GM21619 (cell line): Measurements from ENCODE around the gene TPSD1.
"Not testable (repeated sequence)": the region's sequence is repeated elsewhere in the genome, so short reads cannot be mapped to it uniquely, and the experiment has no call there.

ENCODE experiments used
- ATAC-seq: cut with Tn5 transposase; IDR thresholded peaks from one replicate; pipeline ENCODE4 v1.9.1; 2021; ENCODE audit not compliant: unreplicated experiment

The TPSD1 gene

DNA sequence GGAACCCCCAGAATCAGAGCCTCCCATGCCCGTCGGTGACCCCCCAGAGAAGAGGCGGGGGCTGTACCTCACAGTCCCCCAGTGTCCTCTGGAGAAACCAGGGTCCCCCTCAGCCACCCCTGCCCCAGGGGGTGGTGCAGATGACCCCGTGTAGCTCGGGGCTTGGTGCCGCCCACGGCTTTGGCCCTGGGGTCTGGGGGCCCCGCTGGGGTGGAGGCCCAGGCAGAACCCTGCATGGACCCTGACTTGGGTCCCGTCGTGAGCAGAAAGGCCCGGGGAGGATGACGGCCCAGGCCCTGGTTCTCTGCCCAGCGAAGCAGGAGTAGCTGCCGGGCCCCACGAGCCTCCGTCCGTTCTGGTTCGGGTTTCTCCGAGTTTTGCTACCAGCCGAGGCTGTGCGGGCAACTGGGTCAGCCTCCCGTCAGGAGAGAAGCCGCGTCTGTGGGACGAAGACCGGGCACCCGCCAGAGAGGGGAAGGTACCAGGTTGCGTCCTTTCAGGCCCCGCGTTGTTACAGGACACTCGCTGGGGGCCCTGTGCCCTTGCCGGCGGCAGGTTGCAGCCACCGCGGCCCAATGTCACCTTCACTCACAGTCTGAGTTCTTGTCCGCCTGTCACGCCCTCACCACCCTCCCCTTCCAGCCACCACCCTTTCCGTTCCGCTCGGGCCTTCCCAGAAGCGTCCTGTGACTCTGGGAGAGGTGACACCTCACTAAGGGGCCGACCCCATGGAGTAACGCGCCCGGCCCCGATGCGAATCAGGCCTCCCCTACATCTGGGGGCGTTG is 34.8 kb upstream of the TPSD1 start:
- no peak for ATAC-seq

DNA sequence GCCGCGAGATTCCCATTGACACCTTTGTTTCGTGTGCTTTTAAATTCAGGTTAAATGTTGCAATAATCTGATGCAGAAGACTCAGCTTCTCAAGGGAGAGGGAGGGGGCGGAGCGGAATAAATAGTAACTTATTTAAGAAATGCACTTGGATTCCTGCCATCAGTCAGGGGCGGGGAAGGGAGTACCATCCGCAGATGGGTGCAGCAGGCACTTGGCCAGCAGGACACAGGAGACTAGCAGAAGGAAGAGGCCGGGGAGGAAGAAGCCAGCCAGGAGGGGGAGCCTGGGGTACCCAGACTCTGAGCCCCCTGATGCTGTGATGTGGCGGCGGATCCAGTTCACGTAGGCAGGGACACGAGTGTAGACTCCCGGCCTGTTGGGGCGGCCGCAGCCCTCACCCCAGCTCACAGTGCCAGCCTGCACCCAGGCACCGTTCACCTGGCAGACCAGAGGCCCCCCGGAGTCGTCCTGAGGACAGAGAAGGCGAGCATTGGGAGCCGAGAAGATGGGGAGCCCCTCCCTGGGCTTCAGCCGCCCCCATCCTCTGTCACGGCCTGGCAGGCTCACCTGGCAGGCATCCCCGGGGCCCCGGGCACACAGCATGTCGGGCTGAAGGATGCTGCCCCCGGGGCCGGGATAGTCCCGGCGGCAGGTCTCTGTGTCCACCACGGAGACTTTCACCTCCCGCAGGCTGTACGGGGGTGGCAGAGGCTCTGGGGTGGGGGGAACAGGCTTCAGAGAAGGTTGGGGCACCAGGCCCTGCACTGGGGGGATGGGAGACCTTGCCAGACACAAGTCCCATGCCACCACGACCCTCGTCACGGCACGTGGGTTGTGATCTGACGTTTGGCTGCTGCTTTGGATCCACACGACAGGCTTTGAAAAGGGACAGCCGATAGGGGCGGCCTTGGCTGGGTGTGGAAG is 34.0 kb upstream of the TPSD1 start:
- no peak for ATAC-seq

DNA sequence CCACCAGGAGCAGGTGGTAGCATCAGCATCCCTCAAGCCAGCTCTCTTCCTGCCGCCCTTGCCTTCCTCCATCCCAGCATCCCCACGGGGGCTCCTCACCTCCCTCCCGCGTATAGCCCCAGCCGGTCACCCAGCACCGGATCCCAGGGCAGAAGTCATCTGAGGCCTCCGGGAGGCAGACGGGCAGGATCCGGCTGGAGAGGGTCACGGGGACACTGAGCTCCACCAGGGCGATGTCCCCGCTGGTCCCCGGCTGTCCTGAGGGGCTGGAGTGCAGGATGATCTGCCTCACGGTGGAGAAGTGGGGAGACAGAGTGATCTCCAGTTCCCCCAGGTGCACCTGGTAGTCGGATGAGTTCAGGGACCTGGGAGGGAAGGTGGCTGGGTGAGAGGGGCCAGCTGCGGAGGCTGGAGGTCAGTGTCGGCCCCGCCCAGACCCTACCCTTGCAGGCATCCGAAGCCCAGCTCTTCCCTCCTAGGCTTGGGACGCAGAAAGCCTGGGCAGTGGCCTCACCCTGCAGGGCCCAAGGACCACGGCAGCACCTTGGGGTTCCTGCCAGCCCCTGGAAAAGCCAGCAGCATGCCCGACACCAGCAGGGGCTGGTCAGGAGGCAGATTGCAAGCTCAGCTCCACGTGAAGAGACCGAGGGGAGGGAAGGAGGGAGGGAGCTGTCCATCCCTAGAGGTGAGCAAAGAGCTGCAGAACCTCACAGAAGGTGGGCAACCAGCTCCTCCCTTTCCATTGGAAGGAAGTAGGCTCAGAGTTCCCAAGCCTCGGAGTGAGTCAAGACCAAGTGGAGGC is 33.1 kb upstream of the TPSD1 start:
- no peak for ATAC-seq

DNA sequence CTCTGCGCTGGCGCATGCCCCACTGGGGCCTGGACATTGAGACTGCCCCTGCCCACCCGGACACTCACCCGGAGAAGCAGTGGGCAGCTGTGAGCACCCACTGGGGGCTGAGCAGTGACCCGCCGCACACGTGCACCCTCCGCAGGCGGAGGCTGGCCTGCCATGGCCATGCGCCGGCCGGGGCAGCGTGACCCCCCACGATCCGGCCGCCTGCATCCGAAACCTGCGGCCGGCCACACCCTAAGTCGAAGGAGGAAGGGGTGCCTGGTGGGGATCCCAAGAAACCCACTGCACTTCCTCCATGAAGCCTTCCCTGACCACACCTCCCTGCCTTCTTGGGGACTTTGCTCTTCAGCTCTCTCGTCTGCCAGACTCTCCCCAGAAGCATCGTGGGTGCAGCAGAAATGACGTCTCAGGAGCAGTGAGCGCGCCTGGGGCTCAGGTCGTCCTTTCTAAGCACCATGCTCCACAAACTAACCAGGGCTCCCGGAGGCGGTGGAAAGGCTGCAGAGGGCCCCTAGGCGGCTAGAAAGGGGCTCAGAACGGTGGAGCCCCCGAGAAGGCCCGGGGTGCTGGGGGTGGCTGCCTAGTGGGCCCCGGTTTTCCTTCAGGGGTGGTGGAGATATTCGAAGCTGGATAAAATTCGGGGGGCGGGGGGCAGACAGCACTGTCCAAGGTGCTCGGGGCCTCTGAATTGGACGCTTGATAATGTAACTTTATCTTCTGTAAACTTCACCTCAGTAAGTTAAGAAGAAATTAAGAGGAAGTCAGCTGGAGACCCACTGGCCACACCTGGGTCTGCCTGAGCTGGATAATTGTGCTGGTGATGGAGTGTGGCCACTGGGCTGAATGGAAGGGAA is 32.3 kb upstream of the TPSD1 start:
- ATAC-seq: no peak

DNA sequence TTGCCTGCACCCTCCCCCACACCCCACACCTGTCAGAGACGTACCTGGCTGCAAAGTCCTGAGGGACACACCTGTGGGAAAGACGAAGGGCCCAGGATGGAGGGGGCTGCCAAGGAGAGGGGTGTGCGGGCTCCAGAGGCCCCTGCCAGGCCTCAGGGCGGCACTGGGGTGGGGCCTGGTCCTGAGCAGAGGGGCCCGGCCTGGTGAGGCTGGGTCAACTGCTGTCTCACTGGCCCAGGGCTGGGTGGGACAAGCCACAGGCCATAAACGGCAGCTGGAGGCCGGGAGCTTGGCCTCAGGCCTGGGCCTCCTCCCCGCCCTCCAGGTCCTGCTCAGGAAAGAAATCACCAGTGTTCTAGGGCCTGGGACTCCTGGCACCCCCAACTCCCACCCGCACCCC is 31.3 kb upstream of the TPSD1 start:
- ATAC-seq: no peak

DNA sequence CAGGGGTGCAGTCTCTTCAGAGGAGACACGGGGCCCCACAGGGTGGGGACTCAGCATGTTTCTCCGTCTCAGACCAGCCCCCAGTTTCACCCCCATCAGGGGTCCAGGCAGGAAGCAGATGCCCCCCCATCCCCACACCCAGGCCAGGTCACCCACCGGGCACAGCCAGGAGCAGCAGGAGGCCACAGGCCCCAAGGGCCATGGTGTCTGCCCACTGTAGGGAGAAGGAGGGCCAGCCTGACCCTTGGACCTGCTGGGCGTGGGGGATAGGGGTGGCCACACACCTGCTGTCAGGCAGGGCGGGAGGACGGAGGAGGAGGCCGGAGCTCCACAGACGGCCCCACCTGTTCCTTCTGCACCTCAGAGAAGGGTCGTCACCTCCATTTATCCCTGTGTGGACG is 30.8 kb upstream of the TPSD1 start, which contains the start of gene TPSG1:
TSS of gene TPSG1 (minus strand) at position 218 of the 401 bp plus-strand sequence. CDS start at position 202, 16 bp downstream.
- ATAC-seq: no peak

DNA sequence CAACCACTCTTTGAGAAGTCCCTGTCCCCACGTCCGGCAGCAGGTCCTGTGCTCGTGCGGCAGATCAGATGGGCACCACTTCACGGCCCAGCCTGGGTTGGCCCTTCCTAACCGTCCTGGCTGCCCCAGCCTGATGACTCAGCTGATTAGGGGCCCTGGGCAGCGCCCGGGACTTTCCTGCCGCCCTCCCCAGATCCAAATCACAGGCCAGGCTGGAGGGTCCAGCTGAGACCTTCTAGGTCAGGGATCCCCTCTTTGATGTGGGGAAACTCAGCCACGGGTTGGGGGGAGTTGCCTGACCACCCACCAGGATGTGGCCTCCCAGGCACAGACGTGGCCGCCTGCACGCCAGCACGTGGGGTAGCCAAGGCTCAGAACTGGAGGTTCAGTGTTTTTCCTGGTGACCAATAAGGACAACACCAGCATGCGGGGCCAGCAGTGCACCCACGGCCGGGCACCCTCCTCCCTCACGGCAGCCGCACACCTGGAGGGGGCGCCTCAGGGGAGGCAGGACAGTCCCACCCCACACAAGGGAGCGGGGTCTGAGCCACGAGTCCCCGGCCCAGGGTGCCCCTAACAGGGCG is 30.0 kb upstream of the TPSD1 start:
- not testable (repeated sequence) for ATAC-seq

DNA sequence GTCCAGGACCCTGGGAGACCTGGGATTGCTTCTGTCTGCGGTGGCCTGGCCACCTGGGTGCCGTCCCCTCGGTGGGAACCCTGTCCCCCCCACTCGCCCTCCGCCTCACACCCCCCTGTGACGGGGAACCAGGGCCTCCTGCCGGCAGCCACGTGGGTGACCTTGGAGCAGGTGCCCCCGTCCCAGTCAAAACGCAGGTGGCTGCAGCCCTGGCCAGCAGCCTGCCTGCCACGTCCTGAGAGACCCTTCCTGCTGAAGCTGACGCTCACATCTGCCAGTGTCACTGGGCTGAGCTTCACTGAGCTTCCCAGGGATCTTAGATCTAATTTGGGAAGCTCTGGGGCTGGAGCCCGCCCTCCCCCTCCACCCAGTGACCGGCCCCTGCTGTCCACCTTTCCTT is 29.2 kb upstream of the TPSD1 start:
- ATAC-seq: not testable (repeated sequence)

DNA sequence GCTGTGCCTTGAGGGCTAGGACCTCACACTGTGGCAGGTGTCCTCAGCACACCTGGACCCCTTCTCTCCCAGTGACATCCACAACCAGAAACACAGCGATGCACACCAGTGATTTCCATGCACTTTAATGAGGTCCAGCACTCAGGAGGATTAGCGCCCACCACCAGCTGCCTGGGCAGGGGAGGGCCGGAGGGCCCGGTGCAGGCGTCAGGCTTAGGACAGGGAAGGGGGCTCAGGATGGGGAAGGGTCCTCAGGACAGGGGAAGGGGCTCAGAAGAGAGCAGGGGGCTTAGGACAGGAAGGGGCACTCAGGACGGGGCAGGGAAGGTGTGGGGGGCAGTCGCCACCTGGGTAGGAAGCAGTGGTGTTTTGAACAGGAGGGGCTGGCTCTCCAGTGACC is 27.6 kb upstream of the TPSD1 start:
- not testable (repeated sequence) for ATAC-seq

DNA sequence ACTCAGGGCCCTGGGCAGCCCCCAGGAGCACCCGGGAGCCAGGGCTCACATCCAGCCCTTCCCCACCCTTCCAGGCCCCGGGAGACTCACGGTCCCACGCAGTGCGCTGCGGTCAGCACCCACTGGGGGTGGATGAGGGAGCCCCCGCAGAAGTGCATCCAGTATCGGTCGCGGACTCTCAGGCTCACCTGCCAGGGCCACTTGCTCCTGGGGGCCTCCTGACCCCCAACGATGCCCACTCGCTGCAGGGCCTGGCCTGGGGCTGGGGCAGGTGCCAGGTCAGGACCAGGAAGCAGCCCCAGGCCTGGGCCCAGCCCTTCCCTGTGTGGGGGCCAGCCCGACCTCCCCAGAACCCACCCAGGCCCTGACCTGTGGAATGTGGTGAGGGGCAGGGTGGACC is 26.4 kb upstream of the TPSD1 start:
- ATAC-seq: not testable (repeated sequence)

DNA sequence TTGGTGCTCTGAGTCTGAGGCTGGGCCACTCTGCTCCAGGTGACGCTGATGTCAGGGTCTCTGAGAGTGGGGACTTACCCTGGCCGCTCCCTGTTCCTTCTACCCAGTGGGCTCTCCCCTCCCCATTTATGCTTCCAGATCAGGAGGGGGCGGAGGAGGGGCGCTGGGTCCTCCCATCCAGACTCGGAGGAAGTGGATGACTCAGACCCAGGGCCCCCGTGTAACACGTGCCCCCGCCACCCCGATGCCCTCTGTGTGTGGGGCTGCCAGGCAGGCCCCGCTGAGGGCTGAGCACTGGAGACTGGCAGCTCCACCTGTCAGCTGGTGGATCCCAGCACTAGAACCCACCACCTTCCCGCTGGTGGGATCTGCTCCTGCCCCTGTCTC is 25.8 kb upstream of the TPSD1 start, which contains the start of gene TPSB2:
TSS of gene TPSB2 (minus strand) at position 101 of the 387 bp plus-strand sequence. CDS start 233 bp downstream, outside the sequence.
- not testable (repeated sequence) for ATAC-seq

DNA sequence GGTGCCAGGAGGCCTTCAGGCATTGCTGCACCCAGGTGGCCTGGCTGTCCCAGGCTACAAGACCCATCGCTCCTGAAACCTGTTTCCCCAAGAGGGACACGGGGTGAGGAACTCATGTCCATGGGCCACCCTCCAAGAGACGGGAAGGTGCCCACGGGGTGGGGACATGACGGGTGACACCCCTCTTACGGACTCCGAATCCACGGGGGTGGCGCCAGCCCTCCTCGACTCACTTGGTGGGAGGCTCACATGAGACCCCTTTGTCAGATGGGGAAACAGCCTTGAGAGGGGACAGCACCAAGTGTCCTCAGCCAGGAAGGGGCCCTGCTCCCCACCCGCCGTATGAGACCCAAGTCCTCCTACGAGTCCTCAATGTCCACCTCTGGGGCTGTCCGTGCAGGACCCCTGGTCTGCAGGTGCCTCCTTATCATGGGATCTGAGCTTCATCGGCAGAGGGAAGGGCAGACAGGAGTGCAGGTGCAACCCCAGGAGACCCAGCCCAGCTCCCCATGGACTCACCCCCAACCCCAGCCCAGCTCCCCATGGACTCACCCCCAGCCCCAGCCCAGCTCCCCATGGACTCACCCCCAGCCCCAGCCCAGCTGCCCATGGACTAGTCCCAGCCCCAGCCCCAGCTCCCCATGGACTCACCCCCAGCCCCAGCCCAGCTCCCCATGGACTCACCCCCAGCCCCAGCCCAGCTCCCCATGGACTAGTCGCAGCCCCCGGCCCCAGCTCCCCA is 25.2 kb upstream of the TPSD1 start:
- not testable (repeated sequence) for ATAC-seq

DNA sequence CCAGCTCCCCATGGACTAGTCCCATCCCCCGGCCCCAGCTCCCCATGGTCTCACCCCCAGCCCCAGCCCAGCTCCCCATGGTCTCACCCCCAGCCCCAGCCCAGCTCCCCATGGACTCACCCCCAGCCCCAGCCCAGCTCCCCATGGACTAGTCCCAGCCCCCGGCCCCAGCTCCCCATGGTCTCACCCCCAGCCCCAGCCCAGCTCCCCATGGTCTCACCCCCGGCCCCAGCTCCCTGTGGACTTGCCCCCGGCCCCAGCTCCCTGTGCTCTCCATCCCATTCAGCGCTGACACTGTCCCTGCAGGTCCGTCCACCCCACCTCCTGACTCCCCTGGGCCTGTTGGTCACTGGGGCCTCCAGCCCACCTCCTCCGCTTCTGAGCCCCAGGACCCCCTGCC is 24.6 kb upstream of the TPSD1 start:
- ATAC-seq: not testable (repeated sequence)

DNA sequence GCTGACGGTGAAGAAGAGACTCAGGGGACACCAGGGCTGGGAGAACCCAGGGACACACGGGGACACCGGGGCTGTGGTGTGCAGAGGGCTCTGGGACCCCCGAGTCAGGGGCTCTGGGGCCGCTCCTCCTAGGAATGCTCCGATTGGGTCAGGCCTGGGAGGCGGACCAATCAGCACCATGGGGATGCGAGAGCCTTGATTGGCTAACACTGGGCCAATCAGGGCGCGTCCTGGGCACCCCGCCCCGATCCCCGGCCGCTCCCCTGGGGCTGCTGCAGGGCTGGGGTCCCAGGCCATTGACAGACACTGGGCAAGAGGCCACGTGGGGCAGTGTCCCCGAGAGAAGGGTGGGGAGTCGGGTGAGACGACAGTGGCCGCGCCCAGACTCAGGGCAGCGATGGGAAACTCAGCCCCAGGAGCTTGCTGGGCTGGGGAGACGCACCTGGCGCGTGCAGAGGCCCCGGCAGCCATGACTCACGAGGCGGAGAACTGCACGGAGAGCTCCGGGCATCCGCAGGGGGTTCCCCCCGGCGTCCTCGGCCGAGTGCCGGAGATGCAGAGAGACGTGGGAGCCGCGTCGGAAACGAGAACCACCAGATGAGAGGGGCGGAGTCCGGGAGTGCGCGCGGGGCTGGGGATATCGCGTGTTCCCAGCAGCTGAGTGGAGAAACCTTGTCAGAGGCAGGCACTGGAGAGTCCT is 23.7 kb upstream of the TPSD1 start:
- not testable (repeated sequence) for ATAC-seq

DNA sequence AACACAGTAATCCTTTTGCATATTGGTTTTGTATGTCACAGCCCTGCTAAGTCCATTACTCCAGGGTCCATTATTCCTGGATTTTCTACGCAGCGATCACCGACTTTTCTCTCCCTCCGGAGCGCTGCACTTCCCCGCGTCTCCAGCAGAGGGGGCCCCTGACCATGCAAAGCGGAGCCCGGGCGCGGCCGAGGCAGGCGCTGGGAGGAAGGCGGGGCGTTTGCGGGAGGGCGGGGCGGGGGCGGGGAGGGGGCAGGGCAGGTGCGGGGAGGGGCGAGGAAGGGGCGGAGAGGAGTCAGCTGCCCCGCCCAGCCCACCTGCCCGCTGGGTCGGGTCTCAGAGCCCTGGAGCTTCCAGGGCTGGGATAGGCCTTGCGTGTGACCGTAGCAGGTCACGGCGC is 19.2 kb upstream of the TPSD1 start:
- not testable (repeated sequence) for ATAC-seq

DNA sequence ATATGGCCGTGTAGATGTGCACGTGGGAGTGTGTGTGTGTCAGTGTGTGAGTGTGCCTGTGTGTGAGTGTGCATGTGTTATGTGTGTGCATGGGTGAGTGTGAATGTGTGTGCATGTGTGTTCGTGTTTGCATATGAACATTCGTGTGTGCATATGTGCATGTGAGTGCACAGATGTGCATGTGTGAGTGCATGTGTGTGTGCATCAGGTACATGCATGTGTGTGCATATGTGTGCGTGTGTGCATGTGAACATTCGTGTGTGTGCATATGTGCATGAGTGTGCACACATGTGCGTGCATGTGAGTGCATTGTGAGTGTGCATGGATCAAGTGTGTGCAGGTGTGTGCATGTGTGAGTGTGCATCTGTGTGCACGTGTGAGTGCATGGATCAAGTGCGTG is 17.9 kb upstream of the TPSD1 start:
- no peak for ATAC-seq

DNA sequence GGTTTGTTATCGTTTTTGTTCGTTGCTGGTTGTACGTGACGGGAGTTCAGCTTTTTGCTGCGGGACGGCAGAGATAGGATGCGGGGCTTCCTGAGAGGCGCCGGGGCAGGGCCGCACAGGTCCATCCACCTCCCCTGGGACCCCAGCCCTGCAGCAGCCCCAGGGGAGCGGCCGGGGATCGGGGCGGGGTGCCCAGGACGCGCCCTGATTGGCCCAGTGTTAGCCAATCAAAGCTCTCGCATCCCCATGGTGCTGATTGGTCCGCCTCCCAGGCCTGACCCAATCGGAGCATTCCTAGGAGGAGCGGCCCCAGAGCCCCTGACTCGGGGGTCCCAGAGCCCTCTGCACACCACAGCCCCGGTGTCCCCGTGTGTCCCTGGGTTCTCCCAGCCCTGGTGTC is 17.0 kb upstream of the TPSD1 start:
- ATAC-seq: not testable (repeated sequence)

DNA sequence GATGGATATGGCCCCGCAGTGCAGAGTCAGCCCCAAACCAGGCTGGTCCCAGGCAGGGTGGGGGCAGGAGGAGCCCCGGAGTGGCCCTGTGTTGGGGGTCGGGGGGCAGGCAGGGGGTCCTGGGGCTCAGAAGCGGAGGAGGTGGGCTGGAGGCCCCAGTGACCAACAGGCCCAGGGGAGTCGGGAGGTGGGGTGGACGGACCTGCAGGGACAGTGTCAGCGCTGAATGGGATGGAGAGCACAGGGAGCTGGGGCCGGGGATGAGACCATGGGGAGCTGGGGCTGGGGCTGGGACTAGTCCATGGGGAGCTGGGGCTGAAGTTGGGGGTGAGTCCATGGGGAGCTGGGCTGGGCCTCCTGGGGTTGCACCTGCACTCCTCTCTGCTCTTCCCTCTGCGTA is 16.3 kb upstream of the TPSD1 start:
- not testable (repeated sequence) for ATAC-seq
